Subcutaneous adipose tissue (tissue), 4 donors: ENCODE results near the gene IL12RB2. TPM values are rescaled to one million over a fixed set of nuclear protein-coding genes. Genes with fewer than 3 reads are reported as not detected.

Source experiments
- CTCF ChIP-seq: fragments of 450-650 bp; IDR thresholded peaks from one replicate; pipeline ENCODE4 v1.5.1; 2016; ENCODE audit warnings: low read depth, mild to moderate bottlenecking, control low read depth, antibody characterized with exemption, moderate library complexity
- total RNA-seq, 4 donors: library from RNA; depleted of rRNA; stranded (reverse); fragments of >200 nt; gene quantifications; one replicate each; pipeline ENCODE4 v1.1.0, GENCODE V29; 2016

Gene IL12RB2
- total RNA-seq, 4 donors from 2014 or later = 2.2 to 3.6 (median 3.1) TPM

DNA sequence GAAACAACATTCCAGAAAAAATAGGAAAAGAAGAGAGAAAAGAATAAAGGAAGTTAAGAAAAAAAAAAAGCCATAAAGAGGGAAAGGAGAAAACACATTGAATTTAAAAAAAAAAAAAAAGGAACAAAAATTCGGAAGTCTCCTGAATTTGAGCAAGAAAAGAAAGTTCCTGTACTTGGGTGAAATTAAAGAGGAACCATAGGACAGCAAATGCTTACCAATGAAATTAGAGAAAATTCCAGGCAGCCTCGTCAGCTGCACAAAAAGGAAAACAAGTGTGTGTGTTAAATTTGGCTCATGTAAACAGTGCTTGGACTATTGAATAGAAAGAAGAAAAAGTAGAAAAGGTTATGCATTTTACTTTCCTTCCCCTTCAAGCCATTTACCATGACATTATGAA lies 4.9 kb downstream of the IL12RB2 start:
- TF ChIP-seq CTCF = no peak

DNA sequence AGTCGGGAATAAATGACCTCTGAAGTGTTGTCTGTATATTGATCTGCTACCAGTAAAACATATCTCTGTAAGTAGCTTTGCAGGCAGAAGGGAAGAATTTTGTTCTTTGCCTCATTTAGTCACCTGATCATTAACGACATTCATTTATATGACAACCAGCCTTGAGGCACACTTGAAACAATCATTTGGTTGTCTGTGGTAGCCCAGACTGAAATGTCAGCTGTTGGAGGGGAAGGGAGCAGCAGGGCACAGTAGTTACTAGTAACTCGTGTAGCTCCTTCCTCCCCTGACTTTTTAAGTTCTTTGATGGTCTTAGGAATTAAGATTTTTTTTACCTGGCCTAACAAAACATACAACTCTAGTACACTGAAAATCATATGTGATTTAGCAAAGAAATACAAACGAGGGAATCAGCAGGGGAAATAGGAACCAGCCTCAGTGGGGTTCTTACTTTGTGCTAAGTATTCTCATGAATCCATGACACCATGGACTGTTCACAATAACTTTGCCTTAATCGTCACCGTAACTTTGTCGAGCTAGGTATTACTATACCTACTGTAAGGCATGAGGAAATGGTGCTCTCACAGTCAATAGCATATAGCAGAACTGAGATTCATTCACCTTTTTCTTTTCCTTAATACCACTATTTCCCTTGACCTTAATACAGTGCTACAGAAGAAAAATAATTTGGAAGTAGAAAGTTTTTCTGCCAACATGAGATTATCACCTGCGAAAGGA lies 6.4 kb downstream of the IL12RB2 start:
- TF ChIP-seq CTCF = no peak

DNA sequence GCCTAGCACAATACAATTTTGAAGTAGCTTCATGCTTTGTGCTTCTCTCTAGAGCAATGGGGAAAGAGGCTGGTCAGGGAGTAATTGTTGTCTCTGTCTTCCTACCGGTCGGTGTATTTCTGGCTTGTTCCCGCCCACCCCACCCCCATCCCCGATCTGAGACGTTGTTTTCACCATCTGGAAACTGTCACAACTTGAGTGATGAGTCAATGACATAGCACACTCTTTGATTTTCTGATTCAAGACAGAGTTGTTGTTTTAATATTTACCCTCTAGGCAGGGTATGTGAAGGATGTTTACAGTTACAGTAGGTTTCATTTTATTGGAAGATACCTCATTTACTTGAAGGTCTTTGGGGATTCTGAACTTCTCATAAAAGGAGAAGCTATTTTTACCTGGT lies 7.0 kb downstream of the IL12RB2 start:
- no peak for TF ChIP-seq CTCF

DNA sequence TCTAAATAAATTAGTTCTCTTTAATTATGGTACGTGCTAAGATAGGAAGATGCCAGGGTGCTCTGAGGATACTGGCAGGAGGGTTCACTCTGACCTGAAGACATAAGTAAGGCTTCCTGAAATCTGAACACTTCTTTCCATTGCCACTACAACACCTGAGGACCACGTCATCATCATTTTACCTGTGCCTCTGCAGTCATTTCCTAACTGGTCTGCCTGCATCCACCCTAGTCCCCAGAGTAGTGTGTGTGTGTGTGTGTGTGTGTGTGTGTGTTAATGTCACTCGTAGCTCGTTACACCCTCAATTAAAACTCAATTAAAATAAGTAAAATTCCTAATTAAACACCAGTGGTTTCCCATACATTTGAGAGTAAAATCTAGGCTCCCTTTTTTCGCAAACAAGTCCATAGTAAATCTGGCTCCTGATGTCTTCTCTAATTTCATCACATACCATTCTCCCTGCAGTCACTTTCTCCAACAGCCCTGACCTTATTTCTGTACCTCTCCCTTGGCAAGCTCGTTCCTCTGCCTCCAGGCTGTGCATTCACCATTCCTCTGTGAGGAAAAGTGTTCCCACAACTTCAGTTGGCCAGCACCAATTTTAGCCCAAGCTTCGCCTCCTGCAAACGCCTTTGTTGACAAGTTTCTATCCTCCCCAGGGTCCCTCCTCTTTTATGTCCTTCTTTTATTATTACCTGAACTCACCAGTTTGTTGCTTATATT lies 8.7 kb downstream of the IL12RB2 start:
- no peak for TF ChIP-seq CTCF

- no peak for TF ChIP-seq CTCF
Observed at GRCh38 chr1:67316918-67317317, 9.2 kb downstream of the IL12RB2 start.

- no peak for TF ChIP-seq CTCF
Observed at GRCh38 chr1:67317803-67318202, 10.1 kb downstream of the IL12RB2 start.

- no peak for TF ChIP-seq CTCF
Observed at GRCh38 chr1:67322442-67322841, 14.8 kb downstream of the IL12RB2 start.
